Upper lobe of right lung (tissue), 1 donor: ENCODE results near the gene MAPK8IP2. TPM values are rescaled to one million over a fixed set of nuclear protein-coding genes. Genes with fewer than 3 reads are reported as not detected.

ENCODE experiments used
- ATAC-seq: fragments of 200-7000 bp; cut with Tn5 transposase; one replicate; pipeline ENCODE4 v1.9.1; 2020; ENCODE audit warnings: mild to moderate bottlenecking, moderate library complexity
- DNase-seq: peaks from one replicate; pipeline ENCODE4 v3.0.0-alpha.2; 2020
- H3K27ac ChIP-seq: fragments of 200-600 bp; one replicate; pipeline ENCODE4 v1.8.0; 2022
- H3K27me3 ChIP-seq: fragments of 200-600 bp; one replicate; pipeline ENCODE4 v1.8.0; 2022; ENCODE audit warnings: mild to moderate bottlenecking
- H3K36me3 ChIP-seq: fragments of 200-600 bp; one replicate; pipeline ENCODE4 v1.8.0; 2022
- H3K4me1 ChIP-seq: fragments of 200-600 bp; one replicate; pipeline ENCODE4 v1.8.0; 2022
- H3K4me3 ChIP-seq: fragments of 200-600 bp; one replicate; pipeline ENCODE4 v1.8.0; 2022; ENCODE audit warnings: mild to moderate bottlenecking
- H3K9me3 ChIP-seq: fragments of 200-600 bp; one replicate; pipeline ENCODE4 v1.8.0; 2022
- intact Hi-C: fragments of 100-400 bp; cut with DNase I; formaldehyde crosslinking; loops from one replicate; pipeline ENCODE4 v1.11.0; 2022
- total RNA-seq: library from RNA; stranded (reverse); fragmentation: NEBNext Ultra II Directional; extraction: Animal tissue kit (Norgen Biotek cat#: 25700); gene quantifications from one replicate; pipeline ENCODE4 v1.2.1, GENCODE V29; 2021
- TF ChIP-seq, protein P1 (sequence below): fragments of 200-600 bp; IDR thresholded peaks from one replicate; pipeline ENCODE4 v1.8.0; 2022; ENCODE audit warnings: antibody characterized with exemption
- donor health status: DM: no; HTN: yes; CAD: no; lungs with severe emphysema.

Gene MAPK8IP2
- total RNA-seq, 1 donor from 2014 or later, result 2.6 TPM

DNA sequence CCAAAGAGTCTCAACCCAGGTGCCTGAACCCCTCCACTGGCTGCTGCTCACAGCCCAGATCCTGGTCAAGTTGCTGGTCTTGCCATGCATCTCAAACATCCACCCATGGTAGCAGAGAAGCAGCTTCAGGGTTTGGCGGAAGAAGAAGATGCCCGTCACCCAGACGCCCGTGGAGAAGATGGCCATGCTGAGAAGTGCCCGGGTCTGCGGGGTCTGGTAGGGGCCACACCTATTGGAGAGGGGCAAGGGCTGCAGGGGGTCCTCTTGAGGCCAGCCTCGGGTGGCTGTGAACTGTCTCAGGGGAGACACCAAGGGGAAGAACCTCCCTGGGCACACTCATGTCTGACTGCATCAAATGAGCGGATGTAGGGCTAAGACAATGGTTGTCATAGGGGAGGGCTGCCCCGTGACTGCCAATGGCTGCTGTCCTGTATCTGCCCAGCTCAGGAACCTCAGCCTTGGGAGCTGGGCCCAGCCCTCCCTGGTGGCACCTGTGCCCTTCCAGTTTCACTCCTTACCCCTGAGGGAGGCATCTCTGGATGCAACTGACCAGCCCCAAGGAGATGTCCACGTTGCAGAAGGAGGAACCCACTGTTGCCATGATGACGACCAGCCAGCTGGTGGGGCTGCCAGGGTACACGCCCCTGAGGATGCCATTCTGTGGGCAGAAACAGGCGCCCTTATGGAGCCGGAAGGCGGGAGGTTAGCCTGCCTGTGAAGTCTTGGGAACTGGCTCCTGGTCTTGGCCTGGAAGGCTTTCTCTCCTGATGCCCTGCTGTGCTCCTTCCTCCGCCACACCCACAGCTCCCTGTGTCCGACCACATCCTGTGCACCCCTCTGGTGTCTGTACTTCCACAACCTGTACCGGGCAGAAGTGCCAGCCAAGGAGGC, 23.5 kb upstream of the MAPK8IP2 start:
- Histone ChIP-seq H3K4me3 (no peak overlapping the region), H3K9me3 (no peaks in the 10 kb centered on the region), H3K27me3 (no peaks in the 10 kb centered on the region), H3K36me3 (no peaks in the 10 kb centered on the region), H3K4me1 (peaks cover 23% of the 10 kb centered on the region), H3K27ac (no peak overlapping the region)
- intact Hi-C loops, result no loop called here
- DNase-seq, result no peak
- ATAC-seq, result no peak
- TF ChIP-seq, protein P1, sequence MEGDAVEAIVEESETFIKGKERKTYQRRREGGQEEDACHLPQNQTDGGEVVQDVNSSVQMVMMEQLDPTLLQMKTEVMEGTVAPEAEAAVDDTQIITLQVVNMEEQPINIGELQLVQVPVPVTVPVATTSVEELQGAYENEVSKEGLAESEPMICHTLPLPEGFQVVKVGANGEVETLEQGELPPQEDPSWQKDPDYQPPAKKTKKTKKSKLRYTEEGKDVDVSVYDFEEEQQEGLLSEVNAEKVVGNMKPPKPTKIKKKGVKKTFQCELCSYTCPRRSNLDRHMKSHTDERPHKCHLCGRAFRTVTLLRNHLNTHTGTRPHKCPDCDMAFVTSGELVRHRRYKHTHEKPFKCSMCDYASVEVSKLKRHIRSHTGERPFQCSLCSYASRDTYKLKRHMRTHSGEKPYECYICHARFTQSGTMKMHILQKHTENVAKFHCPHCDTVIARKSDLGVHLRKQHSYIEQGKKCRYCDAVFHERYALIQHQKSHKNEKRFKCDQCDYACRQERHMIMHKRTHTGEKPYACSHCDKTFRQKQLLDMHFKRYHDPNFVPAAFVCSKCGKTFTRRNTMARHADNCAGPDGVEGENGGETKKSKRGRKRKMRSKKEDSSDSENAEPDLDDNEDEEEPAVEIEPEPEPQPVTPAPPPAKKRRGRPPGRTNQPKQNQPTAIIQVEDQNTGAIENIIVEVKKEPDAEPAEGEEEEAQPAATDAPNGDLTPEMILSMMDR, result no peak

GRCh38 chr22:50577697-50577986, 23.0 kb upstream of the MAPK8IP2 start:
- Histone ChIP-seq H3K36me3 (no peaks in the 10 kb centered on the region), H3K27ac (no peak overlapping the region), H3K27me3 (no peaks in the 10 kb centered on the region), H3K9me3 (no peaks in the 10 kb centered on the region), H3K4me1 (peaks cover 23% of the 10 kb centered on the region), H3K4me3 (no peak overlapping the region)
- DNase-seq (no peak), ATAC-seq (no peak)
- TF ChIP-seq, protein P1, result no peak
- intact Hi-C loops, result no loop called here

DNA sequence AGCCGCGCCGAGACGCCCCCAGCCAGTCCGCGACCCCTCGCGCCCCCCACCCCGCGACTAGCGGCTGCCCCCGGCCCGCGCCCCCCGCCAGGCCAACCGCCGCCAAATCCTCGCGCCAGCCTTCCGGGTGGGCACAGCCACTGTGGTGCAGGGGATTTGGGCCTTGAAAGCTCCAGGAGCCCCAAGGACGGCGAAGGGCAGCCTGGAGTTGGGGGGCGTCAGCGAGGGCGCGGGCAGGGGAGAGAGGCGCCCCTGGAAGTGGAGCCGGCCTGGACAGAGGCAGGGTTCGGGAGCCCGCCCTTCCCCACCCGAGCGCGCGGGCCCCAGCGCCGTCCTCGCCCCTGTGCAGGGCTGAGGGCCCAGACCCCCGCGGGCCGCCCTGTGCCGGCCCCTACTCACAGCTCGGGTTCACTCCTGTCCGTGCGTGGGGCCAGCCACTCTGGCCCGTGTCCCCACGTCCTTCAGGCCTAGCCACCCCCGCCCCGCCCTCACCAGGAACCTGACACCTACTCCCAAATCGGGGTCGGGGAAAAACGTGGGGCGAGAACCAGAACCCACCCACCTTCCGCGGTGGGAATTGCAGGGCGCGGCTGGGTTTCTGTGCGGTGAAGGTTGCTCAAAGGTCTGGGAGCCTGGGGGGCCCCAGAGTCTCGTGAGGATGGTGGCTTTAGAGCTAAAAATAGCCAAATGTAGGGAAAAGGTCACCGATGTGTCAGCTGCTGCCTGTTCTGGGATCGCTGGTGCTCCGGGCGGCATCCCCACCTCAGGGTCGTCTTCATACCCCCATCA, 22.4 kb upstream of the MAPK8IP2 start, which contains the start of gene CPT1B:
Gene CPT1B (minus strand): TSS at position 441 of the 789 bp plus-strand sequence. CDS start 512 bp downstream, outside the sequence.
- no peak for DNase-seq
- H3K27ac ChIP-seq, result no peak within 1 kb of the TSS
- H3K4me1 ChIP-seq, result peaks cover 23% of the 10 kb centered on the region
- no peaks in the 10 kb centered on the region for H3K27me3 ChIP-seq
- H3K4me3 ChIP-seq, result no peak within 1 kb of the TSS
- intact Hi-C loops, result no loop called here
- ATAC-seq, result no peak
- no peaks in the 10 kb centered on the region for H3K9me3 ChIP-seq
- TF ChIP-seq, protein P1, result no peak
- no peaks in the 10 kb centered on the region for H3K36me3 ChIP-seq

DNA sequence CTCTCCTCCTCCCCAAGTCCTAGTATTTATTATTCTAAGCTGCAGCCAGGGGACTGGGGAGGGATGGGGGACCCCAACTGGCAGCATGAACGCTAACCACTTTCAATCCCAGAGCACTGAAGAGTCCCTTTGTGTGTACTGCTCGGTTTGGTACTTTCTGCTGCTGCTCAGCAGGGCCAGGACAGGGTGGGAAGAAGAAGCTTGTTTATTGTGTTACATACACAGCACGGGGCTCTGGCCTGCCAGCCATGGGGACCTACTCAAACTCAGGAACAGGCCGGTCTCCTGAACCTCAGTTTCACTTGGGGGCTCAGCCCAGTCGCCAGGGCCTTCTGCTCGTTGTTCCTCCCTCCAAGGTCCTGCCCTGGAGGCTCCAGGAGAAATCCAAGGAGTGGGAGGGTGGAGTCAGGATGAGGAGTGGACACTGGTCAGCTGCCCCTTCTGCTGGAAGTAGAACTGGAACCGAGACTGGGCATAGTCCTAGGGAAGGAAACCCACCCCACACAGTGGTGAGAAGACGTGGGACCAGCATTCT, 21.8 kb upstream of the MAPK8IP2 start:
- intact Hi-C loops, result no loop called here
- no peak overlapping the region for H3K27ac ChIP-seq
- no peak overlapping the region for H3K4me3 ChIP-seq

DNA sequence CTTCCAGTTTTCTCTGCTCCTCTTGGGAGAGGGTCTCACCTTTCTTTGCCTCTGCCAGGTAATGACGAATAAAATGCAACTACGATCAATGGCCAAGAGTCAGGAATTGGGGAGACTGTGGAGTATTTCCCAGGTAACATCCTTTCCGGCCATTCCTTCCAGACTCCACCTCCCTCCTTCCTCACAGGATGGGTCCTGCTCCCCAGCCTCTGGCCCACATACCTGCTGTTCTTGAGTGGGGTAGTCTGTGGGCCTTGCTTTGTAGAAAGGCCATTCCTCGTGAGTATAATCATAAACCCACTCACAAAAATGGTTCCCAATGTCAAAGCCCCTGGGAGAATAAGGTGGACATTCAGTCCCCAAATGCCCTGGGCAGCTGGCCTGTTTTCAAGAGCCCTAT, 20.8 kb upstream of the MAPK8IP2 start:
- H3K4me3 ChIP-seq, result no peak overlapping the region
- no peak overlapping the region for H3K27ac ChIP-seq
- no peaks in the 10 kb centered on the region for H3K9me3 ChIP-seq
- no peak for ATAC-seq
- H3K4me1 ChIP-seq, result peaks cover 27% of the 10 kb centered on the region
- no peaks in the 10 kb centered on the region for H3K27me3 ChIP-seq
- intact Hi-C loops, result no loop called here
- TF ChIP-seq, protein P1, result no peak
- no peak for DNase-seq
- no peaks in the 10 kb centered on the region for H3K36me3 ChIP-seq

More for the DNA sequence above, 21.8 kb upstream of the MAPK8IP2 start:
- DNase-seq (no peak), ATAC-seq (no peak)
- TF ChIP-seq, protein P1, result no peak
- Histone ChIP-seq H3K4me1 (peaks cover 27% of the 10 kb centered on the region), H3K36me3 (no peaks in the 10 kb centered on the region), H3K9me3 (no peaks in the 10 kb centered on the region), H3K27me3 (no peaks in the 10 kb centered on the region)
